Measurements from ENCODE around the gene ZNF281.

DNA sequence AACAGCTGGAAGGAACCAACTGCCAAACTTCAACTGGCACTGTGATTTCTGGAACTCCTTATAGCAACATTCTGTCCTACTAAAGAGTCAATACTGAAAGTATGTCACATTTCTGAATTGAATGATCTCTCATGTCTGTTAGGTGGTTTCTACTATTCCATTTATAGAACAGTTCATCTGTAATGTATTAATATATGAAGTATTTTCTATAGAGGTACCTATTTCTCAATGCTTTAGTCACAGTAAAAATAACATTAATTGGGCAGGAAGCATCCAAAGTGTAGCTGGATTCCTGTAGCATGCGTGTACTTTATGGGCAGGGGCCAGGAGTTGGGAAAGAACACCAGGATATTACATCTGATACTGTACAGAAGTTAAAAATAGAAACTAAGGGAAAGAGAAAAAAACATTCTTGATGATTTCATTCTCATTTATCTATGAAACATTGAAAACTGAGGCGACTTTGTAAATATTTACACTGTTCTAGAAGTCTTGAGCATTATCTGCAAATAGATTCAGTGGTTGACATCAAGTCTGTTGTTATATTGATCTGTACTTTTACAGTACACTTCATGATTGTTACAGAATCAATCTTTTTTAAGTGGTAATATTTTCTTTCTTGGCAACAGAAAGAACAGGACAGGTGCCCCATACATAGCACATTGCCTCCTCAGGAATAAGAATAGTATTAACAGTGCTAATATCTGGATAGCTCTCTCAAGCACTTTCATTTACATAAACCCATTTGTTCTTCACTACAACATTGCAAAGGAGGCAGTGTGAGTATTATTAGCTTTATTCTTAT lies 6.2 kb upstream of the ZNF281 start:
- no peak for TF ChIP-seq CTCF (IDR thresholded peaks at IDR 0.05; ENCODE audit: low read length)
- TF ChIP-seq EZH2 (optimal IDR thresholded peaks at IDR 0.05; ENCODE audit: low read depth, low read length), result no peak
- TF ChIP-seq EZH2phosphoT487 (IDR thresholded peaks at IDR 0.05; ENCODE audit: low read length), result no peak

Measured in MM.1S (cell line).